ENCODE results near the gene CLIC5.

- TF ChIP-seq, protein P1, sequence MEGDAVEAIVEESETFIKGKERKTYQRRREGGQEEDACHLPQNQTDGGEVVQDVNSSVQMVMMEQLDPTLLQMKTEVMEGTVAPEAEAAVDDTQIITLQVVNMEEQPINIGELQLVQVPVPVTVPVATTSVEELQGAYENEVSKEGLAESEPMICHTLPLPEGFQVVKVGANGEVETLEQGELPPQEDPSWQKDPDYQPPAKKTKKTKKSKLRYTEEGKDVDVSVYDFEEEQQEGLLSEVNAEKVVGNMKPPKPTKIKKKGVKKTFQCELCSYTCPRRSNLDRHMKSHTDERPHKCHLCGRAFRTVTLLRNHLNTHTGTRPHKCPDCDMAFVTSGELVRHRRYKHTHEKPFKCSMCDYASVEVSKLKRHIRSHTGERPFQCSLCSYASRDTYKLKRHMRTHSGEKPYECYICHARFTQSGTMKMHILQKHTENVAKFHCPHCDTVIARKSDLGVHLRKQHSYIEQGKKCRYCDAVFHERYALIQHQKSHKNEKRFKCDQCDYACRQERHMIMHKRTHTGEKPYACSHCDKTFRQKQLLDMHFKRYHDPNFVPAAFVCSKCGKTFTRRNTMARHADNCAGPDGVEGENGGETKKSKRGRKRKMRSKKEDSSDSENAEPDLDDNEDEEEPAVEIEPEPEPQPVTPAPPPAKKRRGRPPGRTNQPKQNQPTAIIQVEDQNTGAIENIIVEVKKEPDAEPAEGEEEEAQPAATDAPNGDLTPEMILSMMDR (IDR thresholded peaks at IDR 0.05): no peak
- TF ChIP-seq POLR2A (IDR thresholded peaks at IDR 0.05): no peak
Observed at GRCh38 chr6:45951321-45952167, 64.1 kb downstream of the CLIC5 start.
